Neural cell (in vitro differentiated cells): Measurements from ENCODE around the gene SYT2. TPM values are rescaled to one million over a fixed set of nuclear protein-coding genes. Genes with fewer than 3 reads are reported as not detected.

ENCODE experiments used
- polyA plus RNA-seq: library from polyadenylated mRNA; depleted of rRNA; stranded (reverse); fragments of >200 nt; gene quantifications from 2 replicates; pipeline ENCODE4 v1.2.3, GENCODE V29; 2014

Gene SYT2
- polyA plus RNA-seq, 1 donor from 2014 or later: 0.04 TPM

Other genes with a start within 250 kb of the SYT2 start
- gene KDM5B, start 98.0 kb upstream of the SYT2 start, polyA plus RNA-seq: 88.4 and 103 TPM in 2 replicates
- gene PCAT6, start 100.5 kb upstream of the SYT2 start, polyA plus RNA-seq: 0.76 and 1.5 TPM in 2 replicates
- 11.8 and 13.3 TPM in 2 replicates for gene RABIF, start 178.7 kb upstream of the SYT2 start, polyA plus RNA-seq
- gene KLHL12, start 216.8 kb upstream of the SYT2 start, polyA plus RNA-seq: 62.5 and 62.8 TPM in 2 replicates
- 69.6 and 72.3 TPM in 2 replicates for gene ADIPOR1, start 247.9 kb upstream of the SYT2 start, polyA plus RNA-seq